Loucy (cell line): ENCODE measurements around the gene SLC19A1.

Source experiments
- H2AFZ ChIP-seq: fragments of 200-600 bp; sonication (generic); 2 replicates; pipeline ENCODE4 v1.6.0; 2016; ENCODE audit warnings: antibody characterized with exemption, mild to moderate bottlenecking, low read length, moderate library complexity
- H3F3A ChIP-seq: fragments of 200-600 bp; 2 replicates; pipeline ENCODE4 v1.6.0; 2016; ENCODE audit warnings: antibody characterized with exemption, low read depth, mild to moderate bottlenecking
- H3K27me3 ChIP-seq: fragments of 200-600 bp; sonication (generic); 2 replicates; pipeline ENCODE4 v1.6.1; 2014; ENCODE audit warnings: low read length, mild to moderate bottlenecking; ENCODE audit not compliant: insufficient read depth, poor library complexity, severe bottlenecking
- H3K36me3 ChIP-seq: fragments of 200-600 bp; sonication (generic); 2 replicates; pipeline ENCODE4 v1.6.1; 2016; ENCODE audit warnings: low read length; ENCODE audit not compliant: insufficient read depth
- H3K4me1 ChIP-seq: fragments of 200-600 bp; sonication (generic); 2 replicates; pipeline ENCODE4 v1.5.1; 2014; ENCODE audit warnings: low read length, mild to moderate bottlenecking; ENCODE audit not compliant: insufficient read depth, poor library complexity, severe bottlenecking
- H3K4me2 ChIP-seq: fragments of 200-600 bp; sonication (generic); 2 replicates; pipeline ENCODE4 v1.6.0; 2014; ENCODE audit warnings: antibody characterized with exemption, low read length, low read depth, mild to moderate bottlenecking; ENCODE audit not compliant: poor library complexity, severe bottlenecking
- H3K4me3 ChIP-seq: fragments of 200-600 bp; sonication (generic); 2 replicates; pipeline ENCODE4 v1.5.1; 2014; ENCODE audit warnings: low read length, mild to moderate bottlenecking, mixed read lengths; ENCODE audit not compliant: poor library complexity, severe bottlenecking
- H3K79me2 ChIP-seq: fragments of 200-600 bp; sonication (generic); 2 replicates; pipeline ENCODE4 v1.6.1; 2014; ENCODE audit warnings: low read length; ENCODE audit not compliant: insufficient read depth
- H3K9ac ChIP-seq: fragments of 200-600 bp; sonication (generic); 2 replicates; pipeline ENCODE4 v1.6.0; 2014; ENCODE audit warnings: mild to moderate bottlenecking, low read depth, low read length, moderate library complexity; ENCODE audit not compliant: poor library complexity, severe bottlenecking
- H3K9me2 ChIP-seq: fragments of 200-600 bp; sonication (generic); replicated peaks from 2 replicates; pipeline ENCODE4 v1.6.1; 2016; ENCODE audit warnings: low read depth, low read length, mixed read lengths
- H3K9me3 ChIP-seq: fragments of 200-600 bp; sonication (generic); 2 replicates; pipeline ENCODE4 v1.6.1; 2014; ENCODE audit warnings: mild to moderate bottlenecking, antibody characterized with exemption, low read length, low read depth; ENCODE audit not compliant: insufficient read depth
- H4K20me1 ChIP-seq: fragments of 200-600 bp; sonication (generic); 2 replicates; pipeline ENCODE4 v1.6.0; 2014; ENCODE audit warnings: antibody characterized with exemption, low read length, mild to moderate bottlenecking; ENCODE audit not compliant: insufficient read depth, poor library complexity, severe bottlenecking
- EZH2phosphoT487 ChIP-seq: fragments of 200-600 bp; IDR thresholded peaks from 2 replicates; pipeline ENCODE4 v1.6.1; 2018; ENCODE audit warnings: antibody characterized with exemption, mild to moderate bottlenecking, moderate library complexity, borderline replicate concordance
- TF ChIP-seq, protein P1 (sequence below): fragments of 200-600 bp; sonication (generic); conservative IDR thresholded peaks from 2 replicates; pipeline ENCODE4 v1.5.1; 2014; ENCODE audit warnings: mild to moderate bottlenecking, antibody characterized with exemption, low read length

The SLC19A1 gene

DNA sequence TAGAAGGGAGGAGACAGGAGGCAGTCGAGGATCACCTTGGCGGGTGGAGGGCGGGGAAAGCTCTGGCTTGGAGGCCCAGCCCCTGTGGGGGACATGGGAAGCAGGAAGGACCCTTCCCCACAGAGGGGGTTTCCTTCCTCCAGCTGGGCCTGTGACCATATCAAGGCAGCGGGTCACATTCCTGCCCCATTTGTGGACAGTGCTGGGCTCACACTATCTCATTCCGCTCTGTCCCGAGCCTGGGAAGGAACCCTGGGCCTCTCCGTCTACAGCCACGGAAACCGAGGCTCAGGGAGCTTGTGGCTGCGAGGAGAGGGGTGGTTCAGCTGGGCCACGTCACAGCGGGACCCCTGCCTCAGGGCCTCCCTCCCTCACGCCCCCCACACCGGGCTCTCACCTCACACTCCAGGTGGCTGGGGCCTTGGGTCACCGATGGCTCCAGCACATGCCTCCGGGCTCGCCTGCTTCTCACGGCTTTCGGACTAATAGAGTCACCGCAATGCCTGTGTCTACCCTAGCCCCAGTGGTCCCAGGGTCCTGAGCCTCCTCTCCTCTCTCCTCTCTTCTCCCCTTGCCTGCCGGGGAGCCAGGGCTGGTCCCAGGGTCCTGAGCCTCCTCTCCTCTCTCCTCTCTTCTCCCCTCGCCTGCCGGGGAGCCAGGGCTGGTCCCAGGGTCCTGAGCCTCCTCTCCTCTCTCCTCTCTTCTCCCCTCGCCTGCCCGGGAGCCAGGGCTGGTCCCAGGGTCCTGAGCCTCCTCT, 56.4 kb downstream of the SLC19A1 start:
- Histone ChIP-seq H3K27me3 (no peaks in the 10 kb centered on the region), H2AFZ (no peak overlapping the region), H3K79me2 (no peaks in the 10 kb centered on the region), H3K4me2 (no peak overlapping the region), H3K9me3 (no peaks in the 10 kb centered on the region), H3K4me3 (no peak overlapping the region), H4K20me1 (no peaks in the 10 kb centered on the region), H3K9ac (no peak overlapping the region), H3K36me3 (no peaks in the 10 kb centered on the region), H3F3A (no peaks in the 10 kb centered on the region), H3K9me2 (no peaks in the 10 kb centered on the region), H3K4me1 (peaks cover 9% of the 10 kb centered on the region)
- no peak for TF ChIP-seq EZH2phosphoT487
- TF ChIP-seq, protein P1, sequence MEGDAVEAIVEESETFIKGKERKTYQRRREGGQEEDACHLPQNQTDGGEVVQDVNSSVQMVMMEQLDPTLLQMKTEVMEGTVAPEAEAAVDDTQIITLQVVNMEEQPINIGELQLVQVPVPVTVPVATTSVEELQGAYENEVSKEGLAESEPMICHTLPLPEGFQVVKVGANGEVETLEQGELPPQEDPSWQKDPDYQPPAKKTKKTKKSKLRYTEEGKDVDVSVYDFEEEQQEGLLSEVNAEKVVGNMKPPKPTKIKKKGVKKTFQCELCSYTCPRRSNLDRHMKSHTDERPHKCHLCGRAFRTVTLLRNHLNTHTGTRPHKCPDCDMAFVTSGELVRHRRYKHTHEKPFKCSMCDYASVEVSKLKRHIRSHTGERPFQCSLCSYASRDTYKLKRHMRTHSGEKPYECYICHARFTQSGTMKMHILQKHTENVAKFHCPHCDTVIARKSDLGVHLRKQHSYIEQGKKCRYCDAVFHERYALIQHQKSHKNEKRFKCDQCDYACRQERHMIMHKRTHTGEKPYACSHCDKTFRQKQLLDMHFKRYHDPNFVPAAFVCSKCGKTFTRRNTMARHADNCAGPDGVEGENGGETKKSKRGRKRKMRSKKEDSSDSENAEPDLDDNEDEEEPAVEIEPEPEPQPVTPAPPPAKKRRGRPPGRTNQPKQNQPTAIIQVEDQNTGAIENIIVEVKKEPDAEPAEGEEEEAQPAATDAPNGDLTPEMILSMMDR = no peak

DNA sequence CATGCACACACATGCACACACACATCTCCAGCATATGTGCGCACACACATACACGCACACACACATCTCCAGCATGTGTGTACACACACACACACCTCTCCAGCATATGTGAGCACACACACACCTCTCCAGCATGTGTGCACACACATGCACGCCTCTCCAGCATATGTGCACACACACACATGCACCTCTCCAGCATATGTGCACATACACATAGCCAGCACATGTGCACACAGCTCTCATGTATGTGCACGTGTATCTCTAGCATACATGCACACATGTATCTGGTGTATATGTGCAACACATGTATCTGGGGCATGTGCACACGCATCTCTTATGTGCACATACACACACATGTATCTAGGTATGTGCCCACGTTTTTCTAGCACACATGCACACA, 57.9 kb downstream of the SLC19A1 start:
- TF ChIP-seq, protein P1 = no peak
- no peak for TF ChIP-seq EZH2phosphoT487
- no peaks in the 10 kb centered on the region for H3K36me3 ChIP-seq
- H3K27me3 ChIP-seq = no peaks in the 10 kb centered on the region
- H3K9me2 ChIP-seq = no peaks in the 10 kb centered on the region
- no peaks in the 10 kb centered on the region for H4K20me1 ChIP-seq
- H3K79me2 ChIP-seq = no peaks in the 10 kb centered on the region
- no peak overlapping the region for H3K4me2 ChIP-seq
- H2AFZ ChIP-seq = no peak overlapping the region
- no peaks in the 10 kb centered on the region for H3F3A ChIP-seq
- no peak overlapping the region for H3K9ac ChIP-seq
- no peaks in the 10 kb centered on the region for H3K4me1 ChIP-seq
- H3K4me3 ChIP-seq = no peak overlapping the region
- H3K9me3 ChIP-seq = no peaks in the 10 kb centered on the region

DNA sequence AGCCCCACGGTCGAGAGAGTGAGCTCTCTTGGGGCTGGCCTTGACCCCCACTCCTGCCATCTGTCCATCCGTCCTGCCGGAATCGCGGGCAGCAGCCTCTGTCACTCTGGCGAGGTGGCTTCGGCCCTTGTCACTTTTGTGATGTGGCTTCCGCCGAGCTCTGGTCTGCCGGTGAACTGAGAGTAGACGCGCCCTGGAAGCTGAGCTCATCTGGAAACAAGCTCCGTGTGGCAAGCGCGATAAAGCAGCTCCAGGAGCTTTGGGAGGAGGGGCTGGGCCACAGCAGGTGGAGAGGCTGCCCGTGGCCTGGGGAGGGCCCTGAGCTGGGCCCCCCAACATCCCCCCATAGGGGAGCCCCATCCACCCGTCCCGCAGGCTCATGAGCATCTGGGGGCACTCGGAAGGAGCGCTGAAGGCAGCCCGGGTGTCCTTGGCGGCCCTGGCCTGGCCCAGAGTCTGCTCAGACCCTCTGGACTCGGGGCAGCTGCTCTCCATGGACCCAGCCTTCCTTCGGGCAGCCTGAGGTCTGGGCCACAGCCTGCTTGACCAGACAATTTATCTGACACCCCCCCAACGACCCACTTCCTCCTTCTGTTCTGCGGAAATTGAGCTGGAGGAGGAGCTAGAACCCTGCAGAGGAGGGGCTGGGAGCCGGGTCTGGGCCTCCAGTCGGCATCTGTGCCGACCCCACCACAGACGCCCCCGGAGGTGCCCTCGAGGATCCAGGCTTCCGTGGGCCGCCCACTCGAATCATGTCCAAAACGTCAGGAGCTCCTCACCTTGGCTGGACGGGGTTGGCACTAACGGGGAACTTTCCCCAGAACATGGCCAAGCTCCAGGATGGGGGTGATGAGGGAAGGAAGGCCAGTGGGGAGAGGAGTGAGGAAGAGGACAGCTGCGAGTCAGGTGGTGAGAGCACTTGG, 59.1 kb downstream of the SLC19A1 start:
- H3K27me3 ChIP-seq = no peaks in the 10 kb centered on the region
- H3K36me3 ChIP-seq = no peaks in the 10 kb centered on the region
- no peak overlapping the region for H3K4me2 ChIP-seq
- peaks cover 9% of the 10 kb centered on the region for H3K4me1 ChIP-seq
- H3K4me3 ChIP-seq = no peak overlapping the region
- H2AFZ ChIP-seq = no peak overlapping the region
- H4K20me1 ChIP-seq = no peaks in the 10 kb centered on the region
- TF ChIP-seq EZH2phosphoT487 = no peak
- TF ChIP-seq, protein P1 = no peak
- H3K9me3 ChIP-seq = no peaks in the 10 kb centered on the region
- H3K79me2 ChIP-seq = no peaks in the 10 kb centered on the region
- no peak overlapping the region for H3K9ac ChIP-seq
- H3F3A ChIP-seq = no peaks in the 10 kb centered on the region
- H3K9me2 ChIP-seq = no peaks in the 10 kb centered on the region
